Ramos (cell line): ENCODE data around the gene CASP9.

ENCODE experiments used
- in situ Hi-C: fragments of 300-500 bp; cut with MboI; formaldehyde crosslinking; loops from one replicate; pipeline ENCODE4 v1.14.3; 2022; ENCODE audit warnings: low sequenced_read_pairs; ENCODE audit not compliant: unreplicated experiment

Gene CASP9

GRCh38 chr1:15452216-15452615 lies 71.8 kb downstream of the CASP9 start:
- in situ Hi-C loops, result no loop called here

- in situ Hi-C loops, result no loop called here
Observed at GRCh38 chr1:15451014-15451722, 72.8 kb downstream of the CASP9 start.

DNA sequence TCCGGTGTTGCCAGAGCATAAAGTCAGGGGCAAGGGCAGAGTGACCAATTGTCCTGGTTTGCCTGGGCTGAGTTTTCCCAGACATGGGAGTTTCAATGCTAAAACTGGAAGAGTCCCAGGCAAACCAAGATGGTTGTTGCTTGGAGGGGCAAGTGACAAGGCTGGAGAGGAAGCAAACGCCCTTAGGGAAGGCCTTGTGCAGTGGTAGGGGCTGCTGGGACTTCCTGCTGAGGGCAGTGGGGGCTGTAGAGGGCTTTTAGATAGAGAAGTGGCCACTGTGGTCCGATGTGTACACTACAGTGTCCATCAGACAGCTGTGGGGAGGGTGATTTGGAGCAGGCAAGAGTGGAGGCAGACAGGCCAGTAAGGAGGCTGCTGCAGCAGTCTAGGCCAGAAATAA lies 74.4 kb downstream of the CASP9 start:
- in situ Hi-C loops, result loop anchor here (25.0 kb wide), 1 partner anchor 312 kb away; no protein-coding TSS in a partner anchor

DNA sequence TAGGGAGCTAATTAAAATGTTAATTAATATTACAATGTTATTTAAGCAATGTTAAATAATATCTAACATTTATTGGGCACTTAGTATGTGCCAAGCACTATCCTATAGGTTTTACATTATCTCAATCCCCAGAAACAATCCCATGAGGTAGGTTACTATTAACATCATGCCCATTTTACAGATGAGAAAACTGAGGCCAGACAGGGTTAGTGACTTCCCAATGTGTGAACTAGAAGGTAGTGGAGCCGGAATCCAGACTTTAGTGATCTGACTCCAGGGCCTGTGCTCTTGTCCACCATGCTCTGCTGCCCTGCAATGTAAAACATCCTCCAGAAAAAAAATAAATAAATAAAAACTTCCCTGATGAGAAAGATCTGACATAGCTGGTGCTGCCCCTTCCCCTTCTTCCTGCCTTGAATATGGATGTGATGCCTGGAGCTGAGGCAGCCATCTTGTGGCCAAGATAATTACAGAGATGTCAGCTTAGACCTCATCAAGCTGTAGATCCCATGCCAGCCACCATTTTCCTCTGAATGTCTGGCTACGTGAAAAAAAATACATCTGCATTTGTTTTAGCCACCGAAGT lies 75.0 kb downstream of the CASP9 start:
- in situ Hi-C loops, result loop anchor here (25.0 kb wide), 1 partner anchor 312 kb away; no protein-coding TSS in a partner anchor

- in situ Hi-C loops, result loop anchor here (25.0 kb wide), 1 partner anchor 309 kb away; no protein-coding TSS in a partner anchor
Observed at GRCh38 chr1:15446212-15446611, 77.8 kb downstream of the CASP9 start.

GRCh38 chr1:15445390-15446122 lies 78.5 kb downstream of the CASP9 start:
- in situ Hi-C loops, result loop anchor here (25.0 kb wide), 1 partner anchor 308 kb away; no protein-coding TSS in a partner anchor

GRCh38 chr1:15444468-15445389 lies 79.3 kb downstream of the CASP9 start:
- in situ Hi-C loops, result loop anchor here (25.0 kb wide), 1 partner anchor 307 kb away; no protein-coding TSS in a partner anchor

GRCh38 chr1:15443281-15443680 lies 80.7 kb downstream of the CASP9 start:
- in situ Hi-C loops, result loop anchor here (25.0 kb wide), 1 partner anchor 306 kb away; no protein-coding TSS in a partner anchor

DNA sequence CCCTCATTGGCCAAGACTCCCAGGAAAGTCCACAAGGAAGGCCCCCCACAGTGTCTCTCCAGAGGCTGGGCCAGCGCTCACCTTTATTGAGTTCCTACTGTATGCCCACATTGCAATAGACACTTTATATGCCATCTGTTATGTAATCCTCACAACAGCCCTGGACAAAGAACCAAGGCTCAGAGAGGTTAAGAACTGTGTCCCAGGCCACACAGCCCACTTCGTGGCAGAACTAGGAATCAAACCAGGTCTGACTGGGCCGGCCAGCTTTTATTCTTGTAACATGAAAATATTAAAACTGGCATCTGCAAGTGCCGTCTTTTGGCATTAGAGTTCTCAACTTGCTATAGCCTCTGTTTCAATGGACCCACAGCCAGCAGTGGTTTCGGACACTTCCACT lies 81.3 kb downstream of the CASP9 start:
- in situ Hi-C loops, result loop anchor here (25.0 kb wide), 1 partner anchor 305 kb away; no protein-coding TSS in a partner anchor

- in situ Hi-C loops, result loop anchor here (25.0 kb wide), 1 partner anchor 305 kb away; no protein-coding TSS in a partner anchor
Observed at GRCh38 chr1:15442119-15442518, 81.9 kb downstream of the CASP9 start.
